GM21360 (cell line): ENCODE data around the gene HIP1.
"Not testable (repeated sequence)": the region's sequence is repeated elsewhere in the genome, so short reads cannot be mapped to it uniquely, and the experiment has no call there.

Source experiments
- ATAC-seq: cut with Tn5 transposase; IDR thresholded peaks from one replicate; pipeline ENCODE4 v1.9.1; 2021; ENCODE audit warnings: mild to moderate bottlenecking, moderate library complexity; ENCODE audit not compliant: unreplicated experiment

Gene HIP1

DNA sequence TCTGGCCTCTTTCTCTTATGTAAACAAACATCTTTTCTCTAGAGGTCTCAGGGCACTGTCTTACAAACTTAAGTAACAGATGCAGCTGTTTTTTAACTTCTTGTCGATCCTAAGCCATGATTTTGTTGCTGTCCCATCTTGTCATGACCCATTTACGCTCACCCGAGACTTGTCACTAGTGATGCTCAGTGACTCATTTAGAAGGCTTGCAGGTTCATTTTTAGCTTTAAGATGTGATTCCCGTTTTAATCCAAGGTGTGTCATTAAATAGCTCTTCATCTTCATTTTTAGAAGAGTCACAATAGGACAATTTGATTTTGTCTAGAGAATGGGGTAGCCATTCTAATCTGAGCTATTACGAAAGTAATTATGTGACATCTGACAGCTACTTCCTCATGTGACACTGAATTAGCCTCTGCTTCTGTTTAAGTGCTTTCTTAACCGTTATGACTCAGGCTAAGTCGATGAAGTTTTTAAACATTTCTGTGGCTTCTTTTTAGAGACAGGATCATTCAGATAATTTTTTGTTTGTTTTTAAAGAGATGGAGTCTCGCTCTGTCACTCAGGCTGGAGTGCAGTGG lies 203.9 kb downstream of the HIP1 start:
- ATAC-seq = peak; percentile 67

GRCh38 chr7:75533926-75534325 lies 204.8 kb downstream of the HIP1 start:
- ATAC-seq = no peak

DNA sequence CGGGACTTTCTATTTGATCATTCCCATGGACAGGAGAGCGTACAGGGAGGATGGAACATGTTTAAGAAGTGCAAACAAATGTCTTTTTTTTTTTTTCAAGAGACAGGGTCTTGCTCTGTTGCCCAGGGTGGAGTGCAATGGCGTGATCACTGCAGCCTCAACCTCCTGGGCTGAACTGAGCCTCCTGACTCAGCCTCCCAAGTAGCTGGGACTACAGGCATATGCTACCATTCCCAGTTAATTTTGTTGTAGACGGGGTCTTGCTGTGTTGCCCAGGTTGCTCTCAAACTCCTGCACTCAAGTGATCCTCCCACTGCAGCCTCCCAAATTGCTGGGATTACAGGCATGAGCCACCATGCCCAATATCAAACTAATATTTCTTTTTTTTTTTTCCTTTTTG lies 206.1 kb downstream of the HIP1 start:
- ATAC-seq = no peak

- no peak for ATAC-seq
Measured at GRCh38 chr7:75531359-75531821, 207.4 kb downstream of the HIP1 start.

DNA sequence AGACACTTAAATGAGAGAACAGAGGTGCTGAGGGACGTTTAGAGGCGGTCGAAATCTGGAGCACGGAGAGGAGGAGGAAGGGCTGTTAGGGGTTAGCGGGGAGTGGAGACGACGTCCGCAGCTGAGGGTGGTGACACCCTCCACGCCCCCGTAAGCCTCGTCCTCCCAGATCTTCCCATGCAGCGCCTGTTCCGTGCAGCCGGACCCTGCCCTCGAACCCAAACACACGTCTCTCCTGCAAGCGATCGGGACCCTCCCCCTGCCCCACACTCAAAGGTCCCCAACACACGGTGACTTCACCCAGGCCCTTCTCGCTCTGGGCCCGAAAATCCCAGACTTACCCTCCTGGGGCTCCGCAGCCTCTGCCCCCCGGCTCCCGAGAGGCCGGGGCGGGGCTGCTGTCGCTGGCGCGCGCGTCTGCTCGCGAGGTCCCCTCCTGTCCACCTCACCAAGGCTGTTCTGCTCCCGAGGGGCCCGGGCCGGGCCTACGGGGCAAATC lies 211.5 kb downstream of the HIP1 start:
- not testable (repeated sequence) for ATAC-seq

DNA sequence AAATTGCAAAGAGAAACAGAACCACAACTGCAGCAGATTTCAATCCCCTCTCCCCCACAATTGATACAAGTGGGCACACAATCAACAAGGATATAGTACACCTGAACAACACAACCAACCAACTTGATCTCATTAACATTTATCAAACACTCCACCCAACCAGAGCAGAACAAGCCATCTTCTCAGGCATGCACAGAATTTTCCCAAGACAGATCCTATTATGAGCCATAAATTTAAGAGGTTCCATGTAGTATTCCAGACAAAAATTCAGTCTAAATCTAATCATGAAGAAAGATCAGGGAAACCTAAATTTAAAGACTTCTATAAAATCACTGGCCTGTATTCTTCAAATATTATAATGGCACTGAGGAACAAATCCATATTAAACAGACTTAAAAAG lies 217.0 kb downstream of the HIP1 start:
- not testable (repeated sequence) for ATAC-seq

- not testable (repeated sequence) for ATAC-seq
Measured at GRCh38 chr7:75518842-75519241, 219.9 kb downstream of the HIP1 start.

DNA sequence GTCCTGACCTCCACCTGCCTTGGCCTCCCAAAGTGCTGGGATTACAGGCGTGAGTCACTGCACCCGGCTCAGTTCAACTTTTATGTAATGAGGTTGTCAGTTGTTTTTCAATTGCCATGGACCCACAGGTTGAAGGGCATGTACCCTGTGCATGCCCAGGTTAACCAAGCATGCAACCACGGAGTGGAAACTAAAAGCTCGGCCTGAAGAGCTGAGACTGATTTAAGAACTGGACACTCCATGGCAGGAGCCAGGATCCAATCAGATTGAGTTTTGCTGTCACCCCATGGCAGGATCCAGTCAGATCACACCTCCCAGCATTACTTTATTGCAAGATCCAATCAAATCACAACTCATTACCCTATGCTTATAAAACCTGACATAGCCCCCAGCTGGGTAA lies 229.7 kb downstream of the HIP1 start:
- not testable (repeated sequence) for ATAC-seq

DNA sequence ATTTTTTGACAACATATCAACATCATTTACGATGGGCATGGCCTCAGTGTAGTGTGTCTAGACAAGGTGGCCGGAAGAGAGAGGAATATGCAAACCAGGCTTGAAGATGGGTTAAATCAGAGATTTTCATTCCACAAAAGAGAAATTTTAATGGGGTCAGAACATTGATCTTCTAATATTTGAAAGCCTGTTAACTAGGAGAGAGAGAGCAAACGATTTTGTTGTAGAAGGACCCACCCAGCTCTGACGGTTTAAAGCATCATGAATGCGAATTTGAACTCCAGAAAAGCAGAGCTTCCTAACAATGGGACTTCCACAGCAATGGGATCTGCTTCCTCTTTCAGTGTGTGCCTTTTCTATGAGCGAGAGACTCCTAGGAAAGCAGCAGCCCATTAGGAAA lies 246.7 kb downstream of the HIP1 start, which contains the start of gene SPDYE5:
SPDYE5 (plus strand) TSS at position 301 of the 400 bp plus-strand sequence. CDS start 1,728 bp downstream, outside the sequence.
- ATAC-seq = not testable (repeated sequence)

- peak; percentile 95 for ATAC-seq
Measured at GRCh38 chr7:75485979-75486643, 252.6 kb downstream of the HIP1 start, which contains the start of gene POM121C. POM121C (minus strand) TSS chr7:75486299; CDS start chr7:75441496, 44,803 bp downstream.

DNA sequence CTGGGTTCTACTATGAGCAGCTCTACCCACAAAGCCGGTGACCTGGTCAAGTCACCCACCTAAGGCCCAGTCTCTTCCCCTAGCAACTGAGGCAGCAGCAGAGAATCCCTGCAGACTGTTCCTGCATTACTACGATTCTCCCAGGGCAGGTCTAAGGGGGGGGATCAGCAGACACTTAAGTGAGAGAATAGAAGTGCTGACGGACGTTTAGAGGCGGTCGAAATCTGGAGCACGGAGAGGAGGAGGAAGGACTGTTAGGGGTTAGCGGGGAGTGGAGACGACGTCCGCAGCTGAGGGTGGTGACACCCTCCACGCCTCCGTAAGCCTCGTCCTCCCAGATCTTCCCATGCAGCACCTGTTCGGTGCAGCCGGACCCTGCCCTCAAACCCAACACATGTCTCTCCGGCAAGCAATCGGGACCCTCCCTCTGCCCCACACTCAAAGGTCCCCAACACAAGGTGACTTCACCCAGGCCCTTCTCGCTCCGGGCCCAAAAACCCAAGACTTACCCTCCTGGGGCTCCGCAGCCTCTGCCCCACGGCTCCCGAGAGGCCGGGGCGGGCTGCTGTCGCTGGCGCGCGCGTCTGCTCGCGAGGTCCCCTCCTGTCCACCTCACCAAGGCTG lies 253.3 kb downstream of the HIP1 start:
- ATAC-seq = peak; percentile 9
